BE2C (cell line): ENCODE measurements around the gene USP24.

Experiments used
- DNase-seq: peaks from one replicate; pipeline ENCODE4 v3.0.0-alpha.2; 2020
- H3K27me3 ChIP-seq: fragments of 250-450 bp; sonication (Bioruptor Pico); 2 replicates; pipeline ENCODE4 v1.5.1; 2020; ENCODE audit warnings: mild to moderate bottlenecking
- H3K36me3 ChIP-seq: fragments of 250-450 bp; sonication (Bioruptor Pico); 2 replicates; pipeline ENCODE4 v1.5.1; 2020; ENCODE audit warnings: mild to moderate bottlenecking
- H3K4me1 ChIP-seq: fragments of 250-450 bp; sonication (Bioruptor Pico); 2 replicates; pipeline ENCODE4 v1.5.1; 2020
- H3K4me3 ChIP-seq: 2 replicates; pipeline ENCODE4 v1.5.1; 2011; ENCODE audit warnings: low read depth, low read length
- H3K9me3 ChIP-seq: fragments of 250-450 bp; sonication (Bioruptor Pico); 2 replicates; pipeline ENCODE4 v1.5.1; 2020
- TF ChIP-seq, protein P1 (sequence below): IDR thresholded peaks from 2 replicates; pipeline ENCODE4 v1.5.1; 2012; ENCODE audit warnings: mild to moderate bottlenecking, low read depth, low read length

Gene USP24

DNA sequence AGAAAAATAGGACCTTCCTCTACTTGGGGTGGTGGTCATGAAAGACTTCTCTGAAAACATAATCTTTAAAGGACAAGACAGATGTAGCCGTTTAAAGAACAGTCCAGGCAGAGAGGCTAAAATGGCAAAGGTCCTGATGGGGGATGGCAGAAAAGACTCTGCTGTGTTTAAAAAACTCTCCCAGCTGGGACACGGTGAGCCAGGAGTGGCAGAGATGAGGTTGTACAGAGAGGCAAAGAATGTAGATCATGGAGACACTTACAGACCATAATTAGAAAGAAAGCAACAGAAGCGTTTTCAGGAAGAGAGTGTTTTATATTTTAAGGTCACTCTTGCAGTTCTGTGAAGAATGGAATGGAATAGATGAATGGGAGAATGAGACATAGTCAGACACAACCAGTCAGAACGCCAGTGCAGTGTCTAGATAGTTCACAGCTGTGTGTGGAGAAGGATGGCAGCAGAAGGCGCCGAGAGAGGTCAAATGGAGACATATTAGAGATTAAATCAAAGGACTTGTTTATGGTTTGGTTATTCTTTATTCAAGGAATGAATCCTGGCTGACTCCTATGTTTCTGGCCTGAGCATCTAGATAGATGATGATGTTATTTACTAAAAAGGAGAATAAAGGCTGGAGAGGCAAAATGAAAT lies 47.8 kb downstream of the USP24 start:
- Histone ChIP-seq H3K9me3 (no peaks in the 10 kb centered on the region), H3K27me3 (no peaks in the 10 kb centered on the region), H3K4me3 (no peak overlapping the region), H3K4me1 (no peaks in the 10 kb centered on the region), H3K36me3 (no peaks in the 10 kb centered on the region)
- DNase-seq = no peak
- TF ChIP-seq, protein P1, sequence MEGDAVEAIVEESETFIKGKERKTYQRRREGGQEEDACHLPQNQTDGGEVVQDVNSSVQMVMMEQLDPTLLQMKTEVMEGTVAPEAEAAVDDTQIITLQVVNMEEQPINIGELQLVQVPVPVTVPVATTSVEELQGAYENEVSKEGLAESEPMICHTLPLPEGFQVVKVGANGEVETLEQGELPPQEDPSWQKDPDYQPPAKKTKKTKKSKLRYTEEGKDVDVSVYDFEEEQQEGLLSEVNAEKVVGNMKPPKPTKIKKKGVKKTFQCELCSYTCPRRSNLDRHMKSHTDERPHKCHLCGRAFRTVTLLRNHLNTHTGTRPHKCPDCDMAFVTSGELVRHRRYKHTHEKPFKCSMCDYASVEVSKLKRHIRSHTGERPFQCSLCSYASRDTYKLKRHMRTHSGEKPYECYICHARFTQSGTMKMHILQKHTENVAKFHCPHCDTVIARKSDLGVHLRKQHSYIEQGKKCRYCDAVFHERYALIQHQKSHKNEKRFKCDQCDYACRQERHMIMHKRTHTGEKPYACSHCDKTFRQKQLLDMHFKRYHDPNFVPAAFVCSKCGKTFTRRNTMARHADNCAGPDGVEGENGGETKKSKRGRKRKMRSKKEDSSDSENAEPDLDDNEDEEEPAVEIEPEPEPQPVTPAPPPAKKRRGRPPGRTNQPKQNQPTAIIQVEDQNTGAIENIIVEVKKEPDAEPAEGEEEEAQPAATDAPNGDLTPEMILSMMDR = no peak

DNA sequence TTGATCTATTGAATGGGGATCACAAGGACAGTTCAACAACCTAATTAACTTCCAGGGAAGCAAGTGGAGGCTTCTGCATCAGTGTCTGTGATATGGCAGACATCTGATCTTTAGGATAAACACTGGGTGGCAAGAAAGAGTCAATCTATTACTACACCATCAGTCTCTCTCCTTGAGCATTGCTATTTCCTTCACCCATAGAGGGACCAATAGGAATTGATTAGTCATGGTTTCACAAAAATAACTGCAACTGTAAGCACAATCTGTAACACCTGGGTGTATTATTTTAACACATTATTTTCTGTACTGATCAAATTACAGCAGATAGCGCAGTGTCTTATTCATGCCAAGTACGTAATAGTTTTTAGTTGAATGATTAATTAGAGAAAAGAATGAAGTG lies 50.3 kb downstream of the USP24 start:
- Histone ChIP-seq H3K9me3 (no peaks in the 10 kb centered on the region), H3K4me3 (no peak overlapping the region), H3K27me3 (no peaks in the 10 kb centered on the region), H3K36me3 (no peaks in the 10 kb centered on the region), H3K4me1 (no peaks in the 10 kb centered on the region)
- DNase-seq = no peak
- TF ChIP-seq, protein P1 = no peak

DNA sequence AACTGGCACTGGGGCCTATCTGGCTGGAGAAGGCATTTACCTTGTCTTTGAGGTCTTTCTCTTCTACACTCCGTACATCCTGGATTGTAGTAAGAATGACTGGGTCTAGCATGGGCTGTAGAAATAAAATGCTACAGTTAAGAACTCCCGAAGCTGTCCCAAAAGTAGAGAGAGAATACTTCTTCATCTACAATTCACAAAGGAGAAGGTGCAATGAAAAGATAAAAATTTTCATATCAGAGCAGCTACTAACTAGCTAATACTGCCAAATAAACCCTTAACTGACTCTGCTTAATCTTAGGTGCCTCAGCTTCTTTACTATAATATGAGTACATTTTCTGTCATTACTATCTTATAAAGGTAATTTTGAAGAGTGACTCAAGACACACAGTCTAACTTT lies 55.6 kb downstream of the USP24 start:
- TF ChIP-seq, protein P1 = no peak
- no peaks in the 10 kb centered on the region for H3K27me3 ChIP-seq
- H3K4me1 ChIP-seq = no peaks in the 10 kb centered on the region
- no peaks in the 10 kb centered on the region for H3K9me3 ChIP-seq
- DNase-seq = no peak
- H3K4me3 ChIP-seq = no peak overlapping the region
- H3K36me3 ChIP-seq = no peaks in the 10 kb centered on the region

DNA sequence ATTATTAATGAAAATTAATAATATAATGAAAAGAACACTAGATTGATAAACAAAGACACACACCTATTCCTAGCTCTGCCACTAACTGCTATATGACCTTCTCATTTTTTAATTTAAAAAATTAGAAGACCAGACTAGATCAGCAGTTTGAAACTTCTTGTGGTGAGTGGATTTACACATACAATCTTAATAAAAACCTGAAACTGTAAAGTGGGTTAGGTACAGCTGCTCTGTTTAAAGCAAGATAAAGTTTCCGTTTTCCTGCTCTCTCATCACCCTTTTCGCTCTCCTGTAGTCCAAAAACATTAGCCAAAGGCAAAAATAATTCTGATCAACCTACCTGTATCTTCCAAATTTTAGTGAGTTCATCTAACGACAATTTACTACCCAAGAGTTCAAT lies 58.6 kb downstream of the USP24 start:
- TF ChIP-seq, protein P1 = no peak
- DNase-seq = no peak
- Histone ChIP-seq H3K36me3 (no peaks in the 10 kb centered on the region; the same call in 1 of the 2 replicates), H3K9me3 (no peaks in the 10 kb centered on the region), H3K4me1 (no peaks in the 10 kb centered on the region), H3K27me3 (no peaks in the 10 kb centered on the region), H3K4me3 (no peak overlapping the region)

DNA sequence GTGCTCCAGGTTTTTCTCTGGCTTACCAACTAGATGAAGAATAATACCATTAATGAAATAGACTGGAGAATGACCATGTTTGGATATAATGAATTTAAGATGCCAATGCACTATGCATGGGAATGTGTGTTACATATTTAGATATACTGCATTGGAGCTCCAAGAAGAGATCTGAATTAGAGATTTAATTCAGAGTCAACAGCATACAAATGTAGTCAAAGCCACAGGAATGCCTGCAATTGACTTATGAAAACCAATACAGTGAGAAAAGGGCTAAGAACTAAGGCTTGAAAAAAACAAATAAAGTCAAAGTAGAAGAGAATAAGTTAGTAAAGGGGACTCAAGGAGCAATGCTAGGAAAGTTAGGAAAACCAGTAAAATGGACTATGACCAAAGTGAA lies 59.1 kb downstream of the USP24 start:
- H3K9me3 ChIP-seq = no peaks in the 10 kb centered on the region
- TF ChIP-seq, protein P1 = no peak
- no peaks in the 10 kb centered on the region for H3K4me1 ChIP-seq
- no peaks in the 10 kb centered on the region; the same call in 1 of the 2 replicates for H3K36me3 ChIP-seq
- no peaks in the 10 kb centered on the region for H3K27me3 ChIP-seq
- no peak for DNase-seq
- H3K4me3 ChIP-seq = no peak overlapping the region

DNA sequence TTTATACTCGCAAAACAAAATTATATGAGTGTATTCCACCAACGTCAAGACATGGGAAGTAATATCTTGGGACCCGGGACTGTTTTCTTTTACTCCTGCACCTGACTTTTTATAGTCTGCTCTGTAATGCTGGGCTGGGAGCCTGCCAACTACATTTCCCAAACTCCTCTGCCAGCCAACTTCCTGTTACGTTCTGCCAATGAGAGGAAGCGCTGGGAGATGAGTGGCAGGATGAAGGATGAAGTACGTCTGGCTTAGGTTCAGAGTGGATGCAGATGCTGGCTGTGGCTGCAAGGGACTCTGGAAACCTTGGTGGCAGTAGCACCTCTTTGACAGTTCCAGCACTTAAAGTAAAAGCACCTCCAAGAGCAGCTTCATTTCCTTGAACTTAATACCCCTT lies 59.6 kb downstream of the USP24 start:
- Histone ChIP-seq H3K9me3 (no peaks in the 10 kb centered on the region), H3K4me3 (no peak overlapping the region), H3K36me3 (no peaks in the 10 kb centered on the region; the same call in 1 of the 2 replicates), H3K4me1 (no peaks in the 10 kb centered on the region), H3K27me3 (no peaks in the 10 kb centered on the region)
- peak; percentile 12 for DNase-seq
- TF ChIP-seq, protein P1 = no peak
